Kidney epithelial cell (primary cell): ENCODE measurements around the gene SGMS1. TPM values are rescaled to one million over a fixed set of nuclear protein-coding genes. Genes with fewer than 3 reads are reported as not detected.

ENCODE experiments used
- DNase-seq: peaks from one replicate; pipeline ENCODE4 v3.0.0-alpha.2; 2010; ENCODE audit warnings: low read depth
- H3K27me3 ChIP-seq: 2 replicates; pipeline ENCODE4 v1.6.0; 2011; ENCODE audit warnings: low read length; ENCODE audit not compliant: control insufficient read depth, insufficient read depth
- H3K36me3 ChIP-seq: 2 replicates; pipeline ENCODE4 v1.5.1; 2011; ENCODE audit warnings: low read length; ENCODE audit not compliant: control insufficient read depth, insufficient read depth
- H3K4me3 ChIP-seq: 2 replicates; pipeline ENCODE4 v1.5.1; 2011; ENCODE audit warnings: low read depth, mild to moderate bottlenecking, control low read depth, low read length
- CTCF ChIP-seq: IDR thresholded peaks from 2 replicates; pipeline ENCODE4 v1.5.1; 2011; ENCODE audit warnings: mild to moderate bottlenecking, moderate library complexity, low read length, control low read depth, inconsistent platforms; ENCODE audit not compliant: insufficient read depth, poor library complexity, severe bottlenecking
- total RNA-seq: library from RNA; depleted of rRNA; stranded (reverse); fragments of >200 nt; gene quantifications from 2 replicates; pipeline ENCODE4 v1.2.3, GENCODE V29; 2015

Gene SGMS1
- total RNA-seq, 1 donor from 2014 or later, result 27.0 TPM

- DNase-seq, result no peak
- Histone ChIP-seq H3K36me3 (no peaks in the 10 kb centered on the region), H3K4me3 (no peak overlapping the region), H3K27me3 (no peaks in the 10 kb centered on the region)
- TF ChIP-seq CTCF, result no peak
Observed at GRCh38 chr10:50324680-50325393, 298.9 kb downstream of the SGMS1 start.

GRCh38 chr10:50324046-50324445 is 299.7 kb downstream of the SGMS1 start:
- no peak for TF ChIP-seq CTCF
- DNase-seq, result no peak
- H3K27me3 ChIP-seq, result no peaks in the 10 kb centered on the region

GRCh38 chr10:50322077-50322476 is 301.7 kb downstream of the SGMS1 start:
- no peak overlapping the region for H3K4me3 ChIP-seq
- H3K27me3 ChIP-seq, result no peaks in the 10 kb centered on the region
- TF ChIP-seq CTCF, result no peak
- no peak for DNase-seq
- no peaks in the 10 kb centered on the region for H3K36me3 ChIP-seq

More at GRCh38 chr10:50324046-50324445, 299.7 kb downstream of the SGMS1 start:
- Histone ChIP-seq H3K4me3 (no peak overlapping the region), H3K36me3 (no peaks in the 10 kb centered on the region)

- H3K36me3 ChIP-seq, result no peaks in the 10 kb centered on the region
- no peak overlapping the region for H3K4me3 ChIP-seq
- no peak for DNase-seq
- H3K27me3 ChIP-seq, result no peaks in the 10 kb centered on the region
- no peak for TF ChIP-seq CTCF
Observed at GRCh38 chr10:50318129-50318528, 305.6 kb downstream of the SGMS1 start.

- no peaks in the 10 kb centered on the region for H3K27me3 ChIP-seq
- no peak overlapping the region for H3K4me3 ChIP-seq
- no peak for TF ChIP-seq CTCF
- DNase-seq, result no peak
- no peaks in the 10 kb centered on the region for H3K36me3 ChIP-seq
Observed at GRCh38 chr10:50316695-50317648, 306.8 kb downstream of the SGMS1 start.
